Spleen (tissue), 7 donors: Measurements from ENCODE around the gene RFESD.

Experiments used
- CTCF ChIP-seq, 11 experiments: fragments of 200-600 bp in 7 of 11; fragments of 450-650 bp in 4 of 11; sonication (generic) in 4 of 11; IDR thresholded peaks in 8 of 11; conservative IDR thresholded peaks in 3 of 11; 1 replicate in 7 of 11; 2 replicates in 4 of 11; pipeline versions ENCODE4 v1.4.0 to v1.8.0; 2016 to 2021; ENCODE audit warnings: antibody characterized with exemption in 11 of 11, inconsistent platforms in 4 of 11, mild to moderate bottlenecking in 1 of 11
- POLR2A ChIP-seq, 3 donors: fragments of 450-650 bp; IDR thresholded peaks; one replicate each; pipeline ENCODE4 v1.5.1; 2017; ENCODE audit warnings: antibody characterized with exemption in 3 of 3, mild to moderate bottlenecking in 1 of 3
- POLR2AphosphoS5 ChIP-seq, 3 donors: sonication (generic); formaldehyde crosslinking; IDR thresholded peaks; one replicate each; pipeline ENCODE4 v1.5.1; 2017; ENCODE audit warnings: antibody characterized with exemption in 3 of 3
- donor health status: DM: no; HTN: no; CAD: no; lungs with moderate emphysema.
- donor health status: DM: no; HTN: no; CAD: no.
- donor health status: DM: no; HTN: no; CAD: no.

- no peak for TF ChIP-seq CTCF (IDR thresholded peaks at IDR 0.05 in 8 of 11, conservative IDR thresholded peaks at IDR 0.05 in 3 of 11)
- TF ChIP-seq POLR2A (IDR thresholded peaks at IDR 0.05): no peak
- TF ChIP-seq POLR2AphosphoS5 (IDR thresholded peaks at IDR 0.05): no peak
These were observed 24.0 kb downstream of the RFESD start for GRCh38 chr5:95670568-95670967.
